OCI-LY3 (cell line): ENCODE results near the gene FXR2.

Source experiments
- EZH2phosphoT487 ChIP-seq: fragments of 200-600 bp; shearing (Covaris generic); IDR thresholded peaks from 2 replicates; pipeline ENCODE4 v1.6.1; 2018; ENCODE audit warnings: antibody characterized with exemption, mixed run types, low read depth
- TF ChIP-seq, protein P1 (sequence below): fragments of 200-600, 300-600 bp; sonication (generic); IDR thresholded peaks from 2 replicates; pipeline ENCODE4 v1.5.1; 2014; ENCODE audit warnings: antibody characterized with exemption, low read length, low read depth

DNA sequence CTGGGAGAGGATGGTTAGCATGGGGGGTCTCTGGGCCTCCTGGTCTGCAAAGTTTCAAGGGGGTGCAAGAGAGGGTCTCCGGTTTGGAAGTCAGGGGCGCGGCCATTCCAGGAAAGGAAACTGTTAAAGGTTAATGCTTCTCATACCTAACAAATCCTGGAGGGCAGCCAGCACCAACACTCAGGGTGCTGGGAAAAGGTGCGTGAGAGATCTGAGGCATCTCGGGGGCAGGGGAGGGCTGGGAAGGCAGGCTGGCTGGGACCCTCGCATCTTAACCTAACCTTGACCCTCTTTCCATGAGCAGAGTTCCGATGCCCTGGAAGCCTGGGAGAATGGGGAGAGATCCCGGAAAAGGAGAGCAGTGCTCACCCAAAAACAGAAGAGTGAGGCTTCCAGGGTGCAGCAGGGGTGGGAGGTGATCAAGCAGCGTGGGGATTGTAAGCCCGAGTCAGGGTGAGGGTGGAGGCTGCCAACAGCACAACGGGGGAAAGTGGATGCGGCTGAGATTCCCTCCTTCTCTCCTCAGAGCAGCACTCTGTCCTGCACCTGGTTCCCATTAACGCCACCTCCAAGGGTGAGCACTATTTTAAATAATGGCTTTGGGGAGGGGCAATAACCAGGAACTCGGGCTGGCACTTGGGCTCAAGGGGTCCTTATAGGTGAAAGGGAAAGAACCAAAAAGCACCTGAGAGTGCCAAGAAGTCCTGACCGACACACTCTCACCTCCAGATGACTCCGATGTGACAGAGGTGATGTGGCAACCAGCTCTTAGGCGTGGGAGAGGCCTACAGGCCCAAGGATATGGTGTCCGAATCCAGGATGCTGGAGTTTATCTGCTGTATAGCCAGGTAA lies 55.2 kb downstream of the FXR2 start:
- TF ChIP-seq, protein P1, sequence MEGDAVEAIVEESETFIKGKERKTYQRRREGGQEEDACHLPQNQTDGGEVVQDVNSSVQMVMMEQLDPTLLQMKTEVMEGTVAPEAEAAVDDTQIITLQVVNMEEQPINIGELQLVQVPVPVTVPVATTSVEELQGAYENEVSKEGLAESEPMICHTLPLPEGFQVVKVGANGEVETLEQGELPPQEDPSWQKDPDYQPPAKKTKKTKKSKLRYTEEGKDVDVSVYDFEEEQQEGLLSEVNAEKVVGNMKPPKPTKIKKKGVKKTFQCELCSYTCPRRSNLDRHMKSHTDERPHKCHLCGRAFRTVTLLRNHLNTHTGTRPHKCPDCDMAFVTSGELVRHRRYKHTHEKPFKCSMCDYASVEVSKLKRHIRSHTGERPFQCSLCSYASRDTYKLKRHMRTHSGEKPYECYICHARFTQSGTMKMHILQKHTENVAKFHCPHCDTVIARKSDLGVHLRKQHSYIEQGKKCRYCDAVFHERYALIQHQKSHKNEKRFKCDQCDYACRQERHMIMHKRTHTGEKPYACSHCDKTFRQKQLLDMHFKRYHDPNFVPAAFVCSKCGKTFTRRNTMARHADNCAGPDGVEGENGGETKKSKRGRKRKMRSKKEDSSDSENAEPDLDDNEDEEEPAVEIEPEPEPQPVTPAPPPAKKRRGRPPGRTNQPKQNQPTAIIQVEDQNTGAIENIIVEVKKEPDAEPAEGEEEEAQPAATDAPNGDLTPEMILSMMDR = no peak
- TF ChIP-seq EZH2phosphoT487 = no peak
